ENCODE data around the gene SS18L1.

DNA sequence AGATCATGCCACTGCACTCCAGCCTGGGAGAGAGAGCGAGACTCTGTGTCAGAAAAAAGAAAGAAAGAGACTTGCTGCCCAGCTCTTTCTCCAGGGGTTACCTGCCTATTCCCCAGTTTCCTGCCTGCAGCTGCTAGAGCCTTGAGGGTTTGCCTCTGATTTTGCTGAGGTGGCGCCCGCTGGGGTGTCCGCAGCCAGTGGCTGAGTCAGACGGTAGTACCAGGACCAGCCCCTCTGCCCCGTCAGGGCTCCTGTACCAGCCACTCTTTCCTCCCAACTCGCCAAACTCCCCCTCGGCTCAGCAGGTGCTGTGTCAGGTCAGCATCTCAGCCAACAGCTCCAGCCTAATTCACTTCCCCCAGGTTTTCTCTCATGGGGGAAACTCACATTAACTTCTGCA lies 28.7 kb upstream of the SS18L1 start:
- TF ChIP-seq CTCF (IDR thresholded peaks at IDR 0.05) = no peak
- no peak for TF ChIP-seq POLR2A (IDR thresholded peaks at IDR 0.05)

All from uterus (tissue), 2 donors.